ENCODE results near the gene ST3GAL6. TPM values are rescaled to one million over a fixed set of nuclear protein-coding genes. Genes with fewer than 3 reads are reported as not detected.
A peak's percentile ranks its signal among the peaks of the same experiment; 100 is the strongest.

Gene ST3GAL6
- total and polyA plus RNA-seq, 2 of the 4 experiments (the other 2 are of a cell fraction), result 0.36 to 0.99 TPM

GRCh38 chr3:98731720-98732285 is 31.3 kb upstream of the ST3GAL6 start:
- Histone ChIP-seq H3K4me1 (ENCODE audit: control insufficient read depth, insufficient read depth, low read length) (peaks cover 2% of the 10 kb centered on the region), H3K36me3 (ENCODE audit: control insufficient read depth, insufficient read depth, low read length) (no peaks in the 10 kb centered on the region), H4K91ac (ENCODE audit: insufficient read depth, low read depth, low read length) (no peak overlapping the region), H3K4ac (ENCODE audit: low read depth, low read length) (no peak overlapping the region), H2BK120ac (ENCODE audit: low read depth, low read length) (peak overlapping the region; percentile 59; the same call in 1 of the 2 replicates), H3K18ac (ENCODE audit: low read depth, low read length) (no peak overlapping the region), H3K27me3 (ENCODE audit: control insufficient read depth, insufficient read depth, low read length) (peaks cover 6% of the 10 kb centered on the region; the same call in 1 of the 2 replicates), H3K56ac (ENCODE audit: extremely low read depth, insufficient read depth, low read length) (no peak overlapping the region), H3K9ac (ENCODE audit: low read depth, low read length) (peak overlapping the region; percentile 40), H3K79me1 (ENCODE audit: low read depth in 1 of 2, low read length in 2 of 2) (peaks cover 4 to 6% of the 10 kb centered on the region in 2 experiments; a peak in 1 of 4 replicates), H4K5ac (ENCODE audit: low read depth, low read length) (no peak overlapping the region), H2AFZ (replicated peaks; ENCODE audit: low read length, poor library complexity) (peak overlapping the region; percentile 96), H2AK5ac (ENCODE audit: low read depth, low read length) (no peak overlapping the region), H2BK20ac (ENCODE audit: low read depth, low read length) (no peak overlapping the region), H2AK9ac (replicated peaks; ENCODE audit: low read depth, low read length, poor library complexity) (no peak overlapping the region), H4K8ac (ENCODE audit: low read depth in 2 of 2, low read length in 2 of 2) (no peak overlapping the region), H4K20me1 (ENCODE audit: insufficient read depth, low read length) (no peaks in the 10 kb centered on the region), H3K9me3 (ENCODE audit: control insufficient read depth, insufficient read depth, low read length) (no peaks in the 10 kb centered on the region), H3K4me3 (ENCODE audit: insufficient read depth, low read depth, low read length) (peak overlapping the region; percentile 62), H3K9me1 (ENCODE audit: insufficient read depth, low read length) (no peaks in the 10 kb centered on the region), H3K23ac (ENCODE audit: low read depth, low read length) (peak overlapping the region; percentile 94), H3K4me2 (ENCODE audit: low read depth, low read length) (peak overlapping the region; percentile 85), H2BK15ac (ENCODE audit: low read depth, low read length) (no peak overlapping the region), H2BK5ac (ENCODE audit: low read depth, low read length, poor library complexity, severe bottlenecking) (no peak overlapping the region), H3K14ac (replicated peaks; ENCODE audit: low read depth, low read length) (no peak overlapping the region), H3K27ac (ENCODE audit: insufficient read depth, low read length) (no peak overlapping the region)
- ATAC-seq (ENCODE audit: low read depth), result peak; percentile 27
- ChIA-PET CTCF (interaction anchor here (0.6 to 1.6 kb wide), 2 partner anchors 15 to 130 kb away, joined by 3 to 4 read pairs; no protein-coding TSS in a partner anchor), POLR2A (ENCODE audit: unreplicated experiment) (no interaction called here)
- TF ChIP-seq, protein P1, sequence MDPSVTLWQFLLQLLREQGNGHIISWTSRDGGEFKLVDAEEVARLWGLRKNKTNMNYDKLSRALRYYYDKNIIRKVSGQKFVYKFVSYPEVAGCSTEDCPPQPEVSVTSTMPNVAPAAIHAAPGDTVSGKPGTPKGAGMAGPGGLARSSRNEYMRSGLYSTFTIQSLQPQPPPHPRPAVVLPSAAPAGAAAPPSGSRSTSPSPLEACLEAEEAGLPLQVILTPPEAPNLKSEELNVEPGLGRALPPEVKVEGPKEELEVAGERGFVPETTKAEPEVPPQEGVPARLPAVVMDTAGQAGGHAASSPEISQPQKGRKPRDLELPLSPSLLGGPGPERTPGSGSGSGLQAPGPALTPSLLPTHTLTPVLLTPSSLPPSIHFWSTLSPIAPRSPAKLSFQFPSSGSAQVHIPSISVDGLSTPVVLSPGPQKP (IDR thresholded peaks at IDR 0.05; ENCODE audit: borderline replicate concordance, low read depth, low read length), result no peak
- TF ChIP-seq SMC3 (IDR thresholded peaks at IDR 0.05; ENCODE audit: low read depth, low read length) (no peak), RFX5 (IDR thresholded peaks at IDR 0.05; ENCODE audit: low read depth, low read length) (no peak), CHD1 (IDR thresholded peaks at IDR 0.05; ENCODE audit: low read depth, low read length) (no peak), MAFK (IDR thresholded peaks at IDR 0.05; ENCODE audit: low read depth, low read length) (no peak), BHLHE40 (IDR thresholded peaks at IDR 0.05; ENCODE audit: low read depth, low read length) (no peak)
- in situ Hi-C loops (cut with MboI; ENCODE audit: low sequenced_read_pairs), result no loop called here
- no peak for DNase-seq
- dilution Hi-C loops (cut with HindIII; ENCODE audit: low sequenced_read_pairs, unreplicated experiment), result no loop called here
- intact Hi-C loops (cut with micrococcal nuclease), result loop anchor here (5.0 kb wide), 1 partner anchor 65 kb away; no protein-coding TSS in a partner anchor
- WGBS, 2 experiments (ENCODE audit: extremely low coverage in 2 of 2, insufficient read length in 1 of 2), result no CpG with 5 or more reads among the region's 12 CpGs
- no TSS peak for BruUV-seq (replicated peaks)

Data from IMR-90 (cell line).